Parathyroid adenoma (tissue), 2 donors: ENCODE results near the gene TEX11.

Experiments used
- H2AFZ ChIP-seq: fragments of 300-600 bp; sonication (generic); one replicate; pipeline ENCODE4 v1.7.0; 2017; ENCODE audit warnings: antibody characterized with exemption, mild to moderate bottlenecking
- H3K27ac ChIP-seq: fragments of 300-600 bp; sonication (generic); one replicate; pipeline ENCODE4 v1.7.0; 2017
- H3K27me3 ChIP-seq: fragments of 300-600 bp; sonication (generic); one replicate; pipeline ENCODE4 v1.7.0; 2017; ENCODE audit warnings: low read length; ENCODE audit not compliant: control insufficient read depth, insufficient read depth
- H3K36me3 ChIP-seq: fragments of 300-600 bp; sonication (generic); one replicate; pipeline ENCODE4 v1.7.0; 2017; ENCODE audit warnings: low read length; ENCODE audit not compliant: control insufficient read depth, insufficient read depth
- H3K4me1 ChIP-seq: fragments of 300-600 bp; sonication (generic); one replicate; pipeline ENCODE4 v1.7.0; 2017; ENCODE audit warnings: control low read depth
- H3K4me2 ChIP-seq: fragments of 300-600 bp; sonication (generic); one replicate; pipeline ENCODE4 v1.7.0; 2017; ENCODE audit warnings: low read length
- H3K4me3 ChIP-seq: fragments of 300-600 bp; sonication (generic); one replicate; pipeline ENCODE4 v1.7.0; 2017; ENCODE audit warnings: low read depth, low read length
- H3K79me2 ChIP-seq: fragments of 300-600 bp; sonication (generic); one replicate; pipeline ENCODE4 v1.7.0; 2017; ENCODE audit warnings: control low read depth
- H3K9ac ChIP-seq: fragments of 300-600 bp; sonication (generic); one replicate; pipeline ENCODE4 v1.7.0; 2017; ENCODE audit warnings: mild to moderate bottlenecking
- H3K9me3 ChIP-seq: fragments of 300-600 bp; sonication (generic); one replicate; pipeline ENCODE4 v1.7.0; 2017; ENCODE audit warnings: low read length; ENCODE audit not compliant: control insufficient read depth
- TF ChIP-seq, protein P1 (sequence below): fragments of 300-600 bp; sonication (generic); IDR thresholded peaks from one replicate; pipeline ENCODE4 v1.7.0; 2017; ENCODE audit warnings: antibody characterized with exemption, mild to moderate bottlenecking
- donor health status: primary hyperparathyroidism.

TEX11 gene

DNA sequence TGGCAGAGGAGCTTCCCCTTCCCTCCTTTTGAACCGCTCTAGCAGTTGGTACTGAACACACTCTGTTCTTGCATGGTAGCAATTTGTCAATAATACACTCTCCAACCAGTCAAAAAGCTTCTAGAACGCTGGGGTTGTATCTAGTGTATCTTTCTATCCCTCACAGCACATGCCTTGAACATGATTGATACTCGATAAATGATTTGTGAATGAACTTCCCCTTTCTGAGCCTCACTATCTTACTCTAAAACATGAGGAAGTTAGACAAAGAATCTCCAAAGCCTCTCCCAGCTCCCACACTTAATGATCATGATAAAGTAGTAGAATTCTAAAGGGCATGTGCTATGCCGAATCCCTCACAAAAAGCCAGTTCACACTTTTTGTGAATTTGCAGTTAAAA lies 399.4 kb downstream of the TEX11 start:
- no peaks in the 10 kb centered on the region for H3K4me1 ChIP-seq
- TF ChIP-seq, protein P1, sequence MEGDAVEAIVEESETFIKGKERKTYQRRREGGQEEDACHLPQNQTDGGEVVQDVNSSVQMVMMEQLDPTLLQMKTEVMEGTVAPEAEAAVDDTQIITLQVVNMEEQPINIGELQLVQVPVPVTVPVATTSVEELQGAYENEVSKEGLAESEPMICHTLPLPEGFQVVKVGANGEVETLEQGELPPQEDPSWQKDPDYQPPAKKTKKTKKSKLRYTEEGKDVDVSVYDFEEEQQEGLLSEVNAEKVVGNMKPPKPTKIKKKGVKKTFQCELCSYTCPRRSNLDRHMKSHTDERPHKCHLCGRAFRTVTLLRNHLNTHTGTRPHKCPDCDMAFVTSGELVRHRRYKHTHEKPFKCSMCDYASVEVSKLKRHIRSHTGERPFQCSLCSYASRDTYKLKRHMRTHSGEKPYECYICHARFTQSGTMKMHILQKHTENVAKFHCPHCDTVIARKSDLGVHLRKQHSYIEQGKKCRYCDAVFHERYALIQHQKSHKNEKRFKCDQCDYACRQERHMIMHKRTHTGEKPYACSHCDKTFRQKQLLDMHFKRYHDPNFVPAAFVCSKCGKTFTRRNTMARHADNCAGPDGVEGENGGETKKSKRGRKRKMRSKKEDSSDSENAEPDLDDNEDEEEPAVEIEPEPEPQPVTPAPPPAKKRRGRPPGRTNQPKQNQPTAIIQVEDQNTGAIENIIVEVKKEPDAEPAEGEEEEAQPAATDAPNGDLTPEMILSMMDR, result no peak
- no peak overlapping the region for H3K27ac ChIP-seq
- no peaks in the 10 kb centered on the region for H3K27me3 ChIP-seq
- no peaks in the 10 kb centered on the region for H3K36me3 ChIP-seq
- no peak overlapping the region for H2AFZ ChIP-seq
- no peaks in the 10 kb centered on the region for H3K79me2 ChIP-seq
- no peak overlapping the region for H3K4me3 ChIP-seq
- H3K9me3 ChIP-seq, result no peaks in the 10 kb centered on the region
- H3K4me2 ChIP-seq, result no peak overlapping the region
- H3K9ac ChIP-seq, result no peak overlapping the region

DNA sequence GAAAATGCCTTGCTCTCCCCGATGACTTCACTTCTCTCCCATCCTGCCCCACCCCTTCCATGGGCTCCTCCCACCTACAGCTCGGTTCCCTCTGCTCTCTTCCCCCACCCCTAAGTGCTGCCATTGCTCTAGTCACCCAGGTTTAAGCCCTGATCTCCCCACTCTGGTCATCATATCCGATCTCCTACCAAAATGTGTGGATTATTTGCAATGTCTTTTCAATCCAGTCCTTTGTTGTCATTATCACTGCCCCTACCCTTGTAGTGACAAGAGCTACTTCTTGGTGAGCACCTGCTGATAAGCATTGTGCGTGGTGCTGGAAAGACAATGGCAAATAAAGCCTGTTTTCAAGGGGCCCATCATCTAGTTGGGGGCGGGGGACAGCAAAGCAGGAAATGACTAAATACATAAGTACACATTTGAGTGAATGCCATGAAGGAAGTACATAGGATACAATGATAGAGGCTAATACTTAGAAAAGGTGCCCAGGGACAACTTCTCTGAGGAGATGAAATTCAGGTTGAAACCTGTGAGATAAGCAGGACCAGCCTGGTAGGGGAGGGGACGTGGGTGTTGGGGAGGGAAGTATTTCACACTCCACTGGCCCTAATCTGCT lies 400.1 kb downstream of the TEX11 start:
- Histone ChIP-seq H3K4me2 (no peak overlapping the region), H3K4me1 (no peaks in the 10 kb centered on the region), H3K79me2 (no peaks in the 10 kb centered on the region), H3K36me3 (no peaks in the 10 kb centered on the region), H2AFZ (no peak overlapping the region), H3K9me3 (no peaks in the 10 kb centered on the region), H3K27ac (no peak overlapping the region), H3K4me3 (no peak overlapping the region), H3K9ac (no peak overlapping the region), H3K27me3 (no peaks in the 10 kb centered on the region)
- TF ChIP-seq, protein P1, result no peak

DNA sequence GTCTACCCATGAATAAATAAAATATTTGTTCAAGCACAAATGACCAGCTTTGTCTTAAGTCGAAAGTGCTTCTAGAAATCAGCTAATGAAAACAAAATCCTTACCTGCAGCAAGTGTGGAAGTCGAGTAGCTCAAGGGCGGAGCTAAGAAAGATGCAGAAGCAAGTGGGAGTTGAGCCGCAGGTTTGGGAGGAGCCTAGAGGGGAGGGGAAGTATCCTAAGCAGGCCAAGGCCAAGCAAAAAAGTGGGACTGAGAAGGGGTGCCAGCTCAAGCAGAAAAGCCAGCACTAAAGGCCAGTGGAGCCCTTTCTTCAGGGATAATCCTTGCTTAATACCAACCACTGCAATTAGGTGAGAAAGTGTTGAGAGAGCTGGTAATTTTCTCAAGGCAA lies 403.1 kb downstream of the TEX11 start:
- Histone ChIP-seq H3K9ac (no peak overlapping the region), H3K79me2 (no peaks in the 10 kb centered on the region), H2AFZ (no peak overlapping the region), H3K4me1 (no peaks in the 10 kb centered on the region), H3K9me3 (no peaks in the 10 kb centered on the region), H3K36me3 (no peaks in the 10 kb centered on the region), H3K27me3 (no peaks in the 10 kb centered on the region), H3K4me2 (no peak overlapping the region), H3K4me3 (no peak overlapping the region), H3K27ac (no peak overlapping the region)
- TF ChIP-seq, protein P1, result no peak

DNA sequence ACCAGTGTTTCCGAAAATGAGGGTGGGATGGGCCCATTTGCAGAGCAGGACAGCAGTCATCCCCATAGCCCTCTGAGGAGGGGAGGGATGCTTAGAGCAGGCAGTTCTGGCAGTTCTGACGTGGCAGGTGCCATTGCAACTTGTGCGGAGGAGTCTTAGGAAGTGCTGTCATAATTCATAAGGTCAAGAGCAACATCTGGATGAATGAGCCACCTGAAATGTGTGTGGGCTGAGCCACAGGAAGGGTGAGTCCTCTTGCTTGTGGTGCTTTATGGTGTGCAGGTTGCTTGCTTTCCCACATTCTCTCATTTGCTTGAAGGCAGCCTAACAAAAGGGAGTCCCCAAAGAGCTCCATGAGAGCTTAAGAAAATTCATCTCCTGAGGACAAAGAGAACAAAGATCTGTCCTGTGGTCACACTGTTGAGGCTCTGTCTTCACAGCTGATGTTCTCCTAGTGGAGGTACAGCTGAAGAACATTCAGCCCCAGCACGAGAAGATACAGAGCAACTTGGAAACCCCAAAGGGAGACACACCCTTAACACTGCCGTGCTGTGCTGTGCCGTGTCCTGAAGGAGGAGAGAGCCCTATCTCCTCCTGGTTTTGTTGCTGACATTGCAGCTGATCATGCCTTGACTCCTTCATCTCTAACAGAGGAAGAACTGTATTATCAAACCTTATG lies 403.6 kb downstream of the TEX11 start:
- Histone ChIP-seq H3K36me3 (no peaks in the 10 kb centered on the region), H3K9me3 (no peaks in the 10 kb centered on the region), H3K79me2 (no peaks in the 10 kb centered on the region), H3K4me3 (no peak overlapping the region), H3K27ac (no peak overlapping the region), H2AFZ (no peak overlapping the region), H3K4me2 (no peak overlapping the region), H3K9ac (no peak overlapping the region), H3K4me1 (no peaks in the 10 kb centered on the region), H3K27me3 (no peaks in the 10 kb centered on the region)
- TF ChIP-seq, protein P1, result no peak

DNA sequence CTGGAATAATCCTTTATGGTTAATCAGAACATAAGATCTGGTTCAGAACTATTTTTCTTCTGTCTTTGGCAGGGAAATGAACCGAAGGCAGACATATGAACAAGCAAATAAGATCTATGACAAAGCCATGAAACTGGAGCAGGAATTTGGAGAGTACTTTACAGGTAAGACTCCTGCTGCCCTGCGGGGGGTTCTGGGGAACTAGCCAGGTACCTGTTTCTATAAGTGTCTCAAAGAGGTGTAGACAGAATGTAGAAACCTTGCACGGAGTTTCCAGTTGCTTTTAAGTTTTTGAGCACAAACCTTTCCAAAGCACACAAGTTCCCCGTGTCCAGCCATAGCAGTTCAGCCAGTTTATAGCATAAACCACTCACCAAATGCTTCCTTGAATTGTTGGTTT lies 407.7 kb downstream of the TEX11 start:
- H3K4me2 ChIP-seq, result no peak overlapping the region
- H3K36me3 ChIP-seq, result no peaks in the 10 kb centered on the region
- no peaks in the 10 kb centered on the region for H3K27me3 ChIP-seq
- no peak overlapping the region for H2AFZ ChIP-seq
- H3K4me1 ChIP-seq, result no peaks in the 10 kb centered on the region
- TF ChIP-seq, protein P1, result no peak
- H3K4me3 ChIP-seq, result no peak overlapping the region
- no peaks in the 10 kb centered on the region for H3K79me2 ChIP-seq
- H3K9ac ChIP-seq, result no peak overlapping the region
- H3K27ac ChIP-seq, result no peak overlapping the region
- no peaks in the 10 kb centered on the region for H3K9me3 ChIP-seq
